PC-9 (cell line): ENCODE results near the gene F12. TPM values are rescaled to one million over a fixed set of nuclear protein-coding genes. Genes with fewer than 3 reads are reported as not detected.

Experiments
- BruUV-seq: library from RNA; stranded (reverse); fragments of 400-500 nt; replicated peaks from 2 replicates; lab custom pipeline; 2021; lab: Mats Ljungman, UMichigan
- CTCF ChIA-PET: fragments of 300-600 bp; sonication (Branson Sonifier 250); formaldehyde crosslinking; loops from one replicate; lab custom pipeline; 2022; ENCODE audit warnings: antibody characterized with exemption; lab: Charles Lee
- POLR2A ChIA-PET: fragments of 300-600 bp; sonication (Branson Sonifier 250); formaldehyde crosslinking; loops from one replicate; lab custom pipeline; 2022; ENCODE audit warnings: antibody characterized with exemption; ENCODE audit not compliant: unreplicated experiment; lab: Charles Lee
- DNase-seq, 2 experiments: peaks; one replicate each; pipeline versions ENCODE4 v3.0.0 to v3.0.0-alpha.2; 2015 to 2022; ENCODE audit warnings: mixed read lengths in 1 of 2
- H2AFZ ChIP-seq: fragments of 200-600 bp; sonication (generic); 2 replicates; pipeline ENCODE4 v1.8.1; 2017; ENCODE audit warnings: antibody characterized with exemption
- H3F3A ChIP-seq: fragments of 200-600 bp; sonication (generic); 2 replicates; pipeline ENCODE4 v1.8.1; 2017; ENCODE audit warnings: antibody characterized with exemption, mild to moderate bottlenecking, low read depth; ENCODE audit not compliant: insufficient read depth
- H3K27ac ChIP-seq: fragments of 200-600 bp; sonication (generic); 2 replicates; pipeline ENCODE4 v1.6.1; 2016; ENCODE audit warnings: mixed run types
- H3K27me3 ChIP-seq: fragments of 200-600 bp; sonication (generic); 2 replicates; pipeline ENCODE4 v1.6.1; 2016; ENCODE audit warnings: low read depth, mixed run types; ENCODE audit not compliant: insufficient read depth
- H3K36me3 ChIP-seq: fragments of 200-600 bp; sonication (generic); 2 replicates; pipeline ENCODE4 v1.6.1; 2016; ENCODE audit warnings: low read depth, mixed run types
- H3K4me1 ChIP-seq: fragments of 200-600 bp; sonication (generic); replicated peaks from 2 replicates; pipeline ENCODE4 v1.6.1; 2016; ENCODE audit warnings: mixed run types; ENCODE audit not compliant: insufficient read depth
- H3K4me2 ChIP-seq: fragments of 200-600 bp; sonication (generic); 2 replicates; pipeline ENCODE4 v1.6.1; 2017; ENCODE audit warnings: mixed run types
- H3K4me3 ChIP-seq: fragments of 200-600 bp; sonication (generic); 2 replicates; pipeline ENCODE4 v1.6.1; 2016; ENCODE audit warnings: mixed run types
- H3K79me2 ChIP-seq: fragments of 200-600 bp; sonication (generic); 2 replicates; pipeline ENCODE4 v1.6.1; 2017; ENCODE audit warnings: low read depth, mixed run types
- H3K9me2 ChIP-seq: fragments of 200-600 bp; sonication (generic); 2 replicates; pipeline ENCODE4 v1.8.1; 2017; ENCODE audit warnings: mild to moderate bottlenecking; ENCODE audit not compliant: insufficient read depth
- H3K9me3 ChIP-seq: fragments of 200-600 bp; sonication (generic); 2 replicates; pipeline ENCODE4 v1.8.1; 2016; ENCODE audit warnings: low read depth; ENCODE audit not compliant: insufficient read depth
- H4K20me1 ChIP-seq: fragments of 200-600 bp; sonication (generic); 2 replicates; pipeline ENCODE4 v1.8.1; 2017; ENCODE audit not compliant: insufficient read depth
- CTCF ChIP-seq: fragments of 200-600 bp; sonication (generic); conservative IDR thresholded peaks from 2 replicates; pipeline ENCODE4 v1.6.1; 2017; ENCODE audit warnings: mixed run types, antibody characterized with exemption, mild to moderate bottlenecking, moderate library complexity
- EZH2 ChIP-seq: fragments of 200-600 bp; sonication (generic); IDR thresholded peaks from 2 replicates; pipeline ENCODE4 v1.8.0; 2017; ENCODE audit warnings: antibody characterized with exemption, low read depth
- intact Hi-C: fragments of 100-400 bp; cut with micrococcal nuclease; formaldehyde crosslinking; loops from one replicate; pipeline ENCODE4 v1.10.0; 2022; ENCODE audit not compliant: unreplicated experiment
- total RNA-seq: library from RNA; stranded (reverse); gene quantifications from 2 replicates; pipeline ENCODE4 v1.2.3, GENCODE V29; 2021

Gene F12
- total RNA-seq, 1 experiment from 2014 or later, result 14.5 TPM

- ChIA-PET CTCF (no interaction called here), POLR2A (no interaction called here)
- peaks cover 26% of the 10 kb centered on the region for H3F3A ChIP-seq
- BruUV-seq, result no TSS peak
- H3K4me3 ChIP-seq, result no peak overlapping the region
- no peaks in the 10 kb centered on the region for H3K9me3 ChIP-seq
- intact Hi-C loops, result no loop called here
- no peaks in the 10 kb centered on the region for H3K27me3 ChIP-seq
- DNase-seq, result no peak
- no peaks in the 10 kb centered on the region for H4K20me1 ChIP-seq
- no peak overlapping the region for H3K27ac ChIP-seq
- H3K79me2 ChIP-seq, result no peaks in the 10 kb centered on the region
- H3K4me2 ChIP-seq, result no peak overlapping the region
- peaks cover 34% of the 10 kb centered on the region for H3K4me1 ChIP-seq
- no peaks in the 10 kb centered on the region for H3K9me2 ChIP-seq
- H2AFZ ChIP-seq, result no peak overlapping the region
- no peak for TF ChIP-seq CTCF
- TF ChIP-seq EZH2, result no peak
- H3K36me3 ChIP-seq, result no peaks in the 10 kb centered on the region
Measured at GRCh38 chr5:177385720-177386119, 23.6 kb downstream of the F12 start.

- DNase-seq, result no peak
- Histone ChIP-seq H4K20me1 (no peaks in the 10 kb centered on the region), H3K9me2 (no peaks in the 10 kb centered on the region), H3K27me3 (no peaks in the 10 kb centered on the region), H3K79me2 (no peaks in the 10 kb centered on the region), H2AFZ (no peak within 1 kb of the TSS), H3K36me3 (no peaks in the 10 kb centered on the region), H3K27ac (no peak within 1 kb of the TSS), H3K9me3 (no peaks in the 10 kb centered on the region), H3K4me2 (no peak within 1 kb of the TSS), H3K4me1 (peaks cover 26% of the 10 kb centered on the region), H3K4me3 (no peak within 1 kb of the TSS), H3F3A (peaks cover 13% of the 10 kb centered on the region)
- BruUV-seq, result no TSS peak
- TF ChIP-seq CTCF, result no peak
- TF ChIP-seq EZH2, result no peak
- intact Hi-C loops, result no loop called here
- ChIA-PET POLR2A (no interaction called here), CTCF (interaction anchor here (0.7 to 1.1 kb wide), 2 partner anchors 15 to 74 kb away, joined by 3 to 16 read pairs; no protein-coding TSS in a partner anchor)
Measured at GRCh38 chr5:177384134-177384533, 25.2 kb downstream of the F12 start, which contains the start of gene SLC34A1. Gene SLC34A1, plus strand, starts transcription at chr5:177384434. Its CDS starts 1,308 bp downstream, at chr5:177385742.

GRCh38 chr5:177383181-177383580, 26.2 kb downstream of the F12 start:
- POLR2A ChIA-PET, result interaction anchor here (0.6 to 0.7 kb wide), 2 partner anchors 63 to 134 kb away, joined by 3 to 7 read pairs; partner anchors contain the start of gene DDX41
- no peaks in the 10 kb centered on the region for H3K9me2 ChIP-seq

More at GRCh38 chr5:177383181-177383580, 26.2 kb downstream of the F12 start:
- Histone ChIP-seq H3F3A (peaks cover 7% of the 10 kb centered on the region; the same call in 1 of the 2 replicates), H3K27ac (no peak overlapping the region), H3K79me2 (no peaks in the 10 kb centered on the region), H3K4me2 (no peak overlapping the region), H4K20me1 (no peaks in the 10 kb centered on the region), H3K9me3 (no peaks in the 10 kb centered on the region), H3K27me3 (no peaks in the 10 kb centered on the region), H3K4me1 (peaks cover 18% of the 10 kb centered on the region), H3K36me3 (no peaks in the 10 kb centered on the region), H2AFZ (no peak overlapping the region), H3K4me3 (no peak overlapping the region)
- BruUV-seq, result no TSS peak
- TF ChIP-seq CTCF (no peak), EZH2 (no peak)
- CTCF ChIA-PET, result no interaction called here
- intact Hi-C loops, result no loop called here
- no peak for DNase-seq
